GM21528 (cell line): Measurements from ENCODE around the gene RARG.
"Not testable (repeated sequence)": the region's sequence is repeated elsewhere in the genome, so short reads cannot be mapped to it uniquely, and the experiment has no call there.

Experiments used
- ATAC-seq: cut with Tn5 transposase; IDR thresholded peaks from one replicate; pipeline ENCODE4 v1.9.1; 2021; ENCODE audit warnings: mild to moderate bottlenecking, moderate library complexity; ENCODE audit not compliant: unreplicated experiment, low FRiP score

RARG gene

DNA sequence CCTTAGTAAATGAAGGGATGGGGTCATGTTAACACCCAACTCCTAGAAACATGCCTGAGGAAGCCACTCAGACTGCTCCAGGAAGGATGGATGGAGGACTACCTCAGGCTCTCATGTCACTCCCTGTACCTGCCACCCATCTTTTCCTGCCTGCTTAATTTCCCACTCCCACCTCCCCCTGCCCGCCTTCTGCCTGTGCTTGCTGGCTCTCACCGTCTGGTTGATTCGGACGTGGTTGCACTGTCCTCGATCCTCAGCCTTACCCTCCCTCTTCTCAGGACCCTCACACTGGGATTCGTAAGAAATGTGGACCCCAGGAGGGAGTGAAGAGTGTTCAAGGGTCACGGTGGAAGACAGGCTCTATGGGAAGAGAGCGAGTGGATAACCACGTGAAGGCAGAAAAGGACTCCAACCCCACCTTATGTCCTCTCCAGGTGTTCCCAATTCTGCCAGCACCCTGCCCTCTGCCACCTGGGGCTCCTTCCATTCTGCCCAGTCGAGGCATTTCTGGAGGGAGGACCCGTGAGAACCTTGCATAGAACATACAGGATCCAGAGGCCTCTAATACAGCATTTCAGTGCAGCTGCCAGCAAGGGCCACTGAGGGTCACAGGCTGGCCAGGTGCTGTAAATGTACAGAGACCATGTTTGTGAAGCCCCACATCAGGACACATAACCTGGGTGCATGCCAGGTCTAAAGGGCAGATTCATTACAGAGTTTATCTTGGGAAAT, 37.9 kb downstream of the RARG start:
- no peak for ATAC-seq

DNA sequence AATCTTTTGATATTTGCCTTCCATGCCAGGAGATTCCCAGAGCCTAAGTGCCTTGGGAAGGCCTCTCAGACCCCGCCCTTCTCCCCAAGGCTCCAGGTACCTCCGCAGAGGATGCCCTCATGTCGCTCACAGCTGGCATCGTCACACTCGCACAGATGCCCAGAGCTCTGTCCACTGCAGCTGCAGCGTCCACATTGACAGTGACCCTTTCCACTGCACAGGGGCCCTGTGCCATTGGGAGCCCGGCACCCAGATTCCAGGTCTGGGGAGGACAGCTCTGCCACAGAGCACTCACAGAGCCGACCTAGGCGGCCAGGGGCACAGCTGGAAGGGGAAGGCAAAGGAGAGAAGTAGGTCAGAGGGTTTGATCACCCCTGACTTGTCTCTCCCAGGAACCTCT, 39.0 kb downstream of the RARG start:
- ATAC-seq = no peak

DNA sequence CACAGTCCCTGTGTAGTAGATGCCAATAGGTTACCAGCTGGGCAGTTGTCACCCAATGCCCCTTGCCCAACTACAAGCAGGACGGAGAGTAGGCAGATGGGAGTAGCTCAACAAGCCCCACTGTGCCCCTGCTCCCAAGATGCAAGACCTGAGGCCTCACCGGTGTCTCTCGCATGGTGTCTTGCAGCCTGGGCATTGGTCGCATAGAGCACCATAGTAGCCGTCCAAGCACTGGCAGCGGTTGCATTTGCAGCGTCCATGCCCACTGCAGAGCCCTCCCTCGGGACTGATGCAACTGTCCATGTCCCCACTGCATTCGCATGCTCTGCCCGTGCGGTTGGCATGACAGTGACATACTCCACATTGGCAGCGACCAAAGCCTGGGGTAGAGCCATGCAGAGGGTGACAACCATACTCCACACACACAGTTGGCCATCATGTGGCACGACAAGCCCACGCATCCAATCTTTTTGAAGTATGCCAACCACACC, 39.4 kb downstream of the RARG start:
- no peak for ATAC-seq

DNA sequence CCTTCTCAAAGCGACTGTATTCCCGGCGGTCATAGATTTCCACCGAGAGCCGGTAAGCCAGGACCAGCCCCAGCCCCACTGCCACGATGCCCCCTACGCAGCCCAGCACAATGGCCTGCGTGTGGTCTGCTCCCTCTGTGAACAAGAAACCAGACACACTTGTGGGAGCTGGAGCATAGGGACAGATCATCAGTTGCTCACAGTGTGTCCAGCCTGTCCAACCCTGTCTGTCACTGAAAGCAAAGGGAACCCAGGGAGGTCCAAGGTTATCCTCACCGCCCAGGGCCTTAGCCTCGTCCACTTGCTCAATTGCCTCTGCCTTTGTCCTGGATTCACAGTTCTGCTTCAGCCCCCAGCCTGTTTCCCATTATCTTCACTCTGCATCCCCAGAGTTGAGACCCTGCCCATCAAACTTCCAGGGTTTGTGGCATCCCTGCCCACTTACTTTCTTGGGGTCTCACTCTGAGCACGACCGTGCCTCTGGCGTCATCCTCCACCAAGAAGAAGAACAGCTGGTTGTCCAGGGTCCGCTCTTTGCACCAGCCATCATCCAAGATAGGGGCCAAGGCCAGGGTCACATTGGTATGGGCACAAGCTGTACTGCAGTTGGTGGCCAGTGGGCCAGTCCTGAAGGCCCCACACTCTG, 40.0 kb downstream of the RARG start:
- no peak for ATAC-seq

DNA sequence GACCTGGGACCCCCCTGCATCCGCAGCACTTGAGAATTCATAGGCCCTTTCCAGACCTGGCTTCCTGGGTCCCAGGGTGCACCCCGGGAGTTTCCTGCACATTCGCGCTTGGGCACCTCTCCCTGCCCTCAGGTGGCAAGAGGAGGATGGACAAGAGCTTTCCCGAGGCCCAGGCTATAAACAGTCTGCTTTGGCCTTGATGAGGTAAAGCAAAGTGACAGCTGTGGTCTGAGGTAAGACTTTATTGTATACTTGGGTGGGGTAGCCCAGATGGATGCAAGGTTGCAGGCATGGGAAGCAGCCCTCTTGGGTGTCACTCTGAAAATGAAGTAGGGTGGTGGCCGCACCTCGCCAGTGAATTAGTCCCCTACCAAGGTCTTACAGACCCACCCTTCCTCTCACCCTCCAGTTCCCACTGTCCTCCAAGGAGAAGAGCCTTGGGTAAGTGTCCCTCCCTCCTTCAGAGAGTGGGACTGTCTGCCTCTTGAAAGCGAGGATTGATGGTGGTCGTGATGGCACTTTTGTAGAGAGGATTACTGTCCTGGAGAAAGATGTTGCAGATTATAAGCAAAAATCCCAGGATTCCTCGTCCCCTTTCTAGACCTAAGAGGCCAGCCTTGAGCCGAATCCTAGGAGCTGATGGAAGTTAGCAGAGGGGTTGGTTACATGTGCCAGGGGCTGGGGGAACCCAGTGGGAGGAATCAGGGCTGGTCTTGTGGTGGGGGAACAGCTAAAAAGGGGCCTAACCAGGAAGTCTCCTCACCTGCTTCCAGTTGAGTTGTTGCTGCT, 40.7 kb downstream of the RARG start:
- no peak for ATAC-seq

DNA sequence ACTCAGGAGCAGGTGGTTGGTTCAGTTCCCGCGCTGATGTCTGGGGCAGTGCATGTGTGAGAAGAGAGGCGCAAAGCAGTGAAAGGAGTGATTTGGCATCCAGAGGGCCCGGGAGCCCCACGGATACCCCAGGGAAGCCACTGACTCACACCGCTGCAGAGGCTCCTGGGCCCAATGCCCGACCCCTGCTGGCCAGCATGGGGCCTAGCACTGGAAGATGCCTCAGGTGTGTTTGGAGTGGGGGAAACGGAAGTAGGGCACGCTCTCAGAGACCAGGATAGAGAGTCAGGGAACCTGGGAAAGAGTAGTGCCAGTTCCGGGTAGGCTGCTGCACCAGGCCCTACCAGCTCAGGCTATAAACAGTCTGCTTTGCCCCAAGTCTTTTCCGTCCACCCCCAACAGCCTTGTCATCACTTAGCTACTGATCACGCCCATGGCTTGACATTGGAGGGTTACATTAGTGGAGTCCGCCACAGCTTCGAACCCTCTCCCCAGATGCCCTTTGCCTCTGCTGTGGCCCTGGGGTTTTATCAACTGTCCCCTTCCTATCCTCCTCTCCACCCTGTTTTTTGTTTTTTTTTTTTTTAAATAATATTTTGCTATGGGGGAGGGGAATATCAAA, 41.8 kb downstream of the RARG start:
- no peak for ATAC-seq

DNA sequence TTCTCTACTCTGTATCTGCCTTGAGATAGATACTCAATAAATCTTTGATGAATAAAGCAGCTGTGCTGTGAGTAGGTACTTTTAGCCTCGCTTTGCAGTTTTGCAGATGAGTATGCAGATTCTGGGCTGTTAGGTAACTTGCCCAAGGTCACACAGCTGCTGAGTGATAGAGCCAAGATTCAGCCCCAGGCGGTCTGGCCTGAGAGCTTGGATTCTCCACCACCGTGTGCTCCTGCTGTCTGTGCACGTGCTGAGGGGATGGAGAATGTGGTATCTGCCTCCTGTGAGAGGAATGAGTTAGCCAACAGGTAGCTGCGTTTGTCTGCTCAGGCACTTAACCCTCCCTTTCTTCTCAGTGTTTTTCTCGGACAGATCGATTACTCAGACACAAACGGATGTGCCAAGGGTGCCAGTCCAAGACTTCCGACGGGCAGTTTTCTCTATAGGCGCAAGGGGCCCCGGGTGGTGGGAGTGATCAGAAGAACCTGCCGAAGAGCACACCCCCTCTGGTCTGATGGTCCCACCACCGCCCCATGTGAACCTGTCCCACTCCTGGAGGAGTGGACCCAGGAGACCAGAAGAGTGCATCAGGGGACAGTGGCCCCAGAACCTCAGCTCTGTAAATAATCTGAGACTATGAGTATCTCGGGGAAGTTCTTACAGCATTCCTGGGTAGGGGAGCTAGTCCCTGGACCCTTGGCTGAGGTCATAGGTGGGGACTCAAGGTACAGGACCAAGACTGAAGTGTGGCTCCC, 44.7 kb downstream of the RARG start:
- no peak for ATAC-seq

DNA sequence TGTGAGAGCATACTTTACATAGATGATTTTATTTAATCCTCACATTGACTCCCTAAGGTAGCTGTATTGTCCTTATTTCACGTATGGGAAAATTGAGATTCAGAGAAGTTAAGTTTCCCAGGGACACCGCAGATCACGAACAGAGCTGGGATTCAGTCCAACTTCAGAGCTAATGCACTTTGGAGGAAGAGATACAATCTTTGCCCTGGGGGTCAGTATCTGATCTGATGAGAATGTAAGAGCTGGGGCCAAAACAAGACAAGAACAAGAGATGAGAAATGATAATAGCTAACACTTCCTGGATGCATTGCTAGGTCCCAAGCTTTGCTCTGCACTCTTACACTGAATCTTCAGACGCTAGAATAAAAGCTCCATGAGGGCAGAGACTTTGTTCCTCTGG, 45.3 kb downstream of the RARG start:
- ATAC-seq = no peak

DNA sequence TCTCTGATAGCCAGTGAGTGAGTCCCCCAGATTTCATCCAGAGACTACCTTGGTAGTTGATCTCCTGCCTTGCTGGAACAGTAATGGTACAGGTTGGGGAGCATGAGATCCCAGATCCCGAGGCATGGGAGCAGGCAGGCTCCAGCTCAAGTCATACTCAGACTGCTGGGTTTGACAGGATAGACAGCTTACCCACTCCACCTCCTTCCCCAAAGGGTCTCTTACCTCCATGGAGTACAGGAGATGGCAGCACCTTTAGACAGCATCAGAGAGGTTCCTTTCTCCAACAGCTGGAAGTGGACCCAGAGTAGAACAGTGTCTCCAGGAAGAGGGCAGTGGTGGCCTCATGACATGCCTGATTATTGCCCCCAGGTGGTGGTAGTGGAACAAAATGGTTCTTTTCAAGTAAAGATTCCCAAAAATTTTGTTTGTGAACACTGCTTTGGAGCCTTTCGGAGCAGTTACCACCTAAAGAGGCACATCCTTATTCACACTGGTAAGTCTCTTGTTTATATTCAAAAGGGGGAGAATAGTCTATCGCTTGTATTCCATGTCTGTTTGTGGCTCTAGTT, 46.3 kb downstream of the RARG start:
- ATAC-seq = no peak

DNA sequence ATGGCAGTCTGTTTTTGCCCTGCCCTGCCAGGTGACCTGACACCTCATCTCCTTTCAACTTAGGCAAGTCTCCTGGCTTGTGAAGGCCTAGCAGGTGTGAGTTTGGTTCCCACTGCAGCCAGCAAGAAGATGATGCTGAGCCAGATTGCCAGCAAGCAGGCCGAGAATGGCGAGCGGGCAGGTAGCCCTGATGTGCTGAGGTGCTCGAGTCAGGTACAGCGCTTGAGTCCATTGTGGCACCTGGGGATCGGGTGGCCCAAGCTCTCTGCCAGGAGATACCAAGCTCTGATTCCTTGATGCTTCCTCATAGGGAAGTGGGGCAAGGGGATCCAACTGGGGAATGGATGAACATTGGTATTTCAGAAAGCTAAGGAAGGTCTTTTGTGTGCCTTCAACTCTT, 47.2 kb downstream of the RARG start:
- ATAC-seq = no peak

DNA sequence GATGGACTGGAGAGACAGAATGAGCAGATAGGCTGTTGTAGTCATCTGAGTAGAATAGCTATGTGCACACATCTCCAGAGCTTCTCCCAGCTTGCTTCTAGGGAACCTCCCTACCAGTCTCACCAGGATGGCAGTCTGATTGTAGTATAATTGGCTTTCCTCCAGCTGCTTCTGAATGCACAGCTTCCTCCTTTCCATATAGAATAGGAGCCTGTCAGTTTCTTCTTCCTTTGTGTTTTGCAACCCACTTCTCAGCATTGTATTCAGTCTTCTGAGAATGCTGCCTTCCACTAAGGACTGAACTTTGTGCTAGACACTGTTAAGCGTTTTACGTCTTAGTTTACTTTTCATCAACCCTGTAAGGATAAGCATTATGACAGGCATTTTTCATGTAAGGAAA, 49.1 kb downstream of the RARG start:
- ATAC-seq = no peak

DNA sequence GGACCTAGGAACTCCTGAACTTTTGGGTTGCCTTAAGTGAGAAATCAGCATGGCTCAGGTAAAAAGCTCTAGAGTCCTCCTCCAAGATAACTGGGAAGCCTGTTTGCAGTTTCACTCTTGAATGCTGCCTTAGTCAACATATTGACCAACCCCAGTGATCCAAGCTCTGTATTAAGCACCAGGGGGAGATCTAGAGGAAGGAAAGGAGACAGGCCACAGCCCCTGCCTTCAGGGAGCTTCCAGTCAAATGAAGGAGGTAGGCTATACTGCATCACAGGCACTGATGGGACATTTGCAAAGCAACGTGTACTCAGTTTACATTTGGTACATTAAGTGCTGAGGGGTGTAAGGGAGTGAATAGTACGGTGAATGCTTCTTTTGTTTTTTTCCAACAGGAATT, 50.1 kb downstream of the RARG start:
- ATAC-seq = no peak

DNA sequence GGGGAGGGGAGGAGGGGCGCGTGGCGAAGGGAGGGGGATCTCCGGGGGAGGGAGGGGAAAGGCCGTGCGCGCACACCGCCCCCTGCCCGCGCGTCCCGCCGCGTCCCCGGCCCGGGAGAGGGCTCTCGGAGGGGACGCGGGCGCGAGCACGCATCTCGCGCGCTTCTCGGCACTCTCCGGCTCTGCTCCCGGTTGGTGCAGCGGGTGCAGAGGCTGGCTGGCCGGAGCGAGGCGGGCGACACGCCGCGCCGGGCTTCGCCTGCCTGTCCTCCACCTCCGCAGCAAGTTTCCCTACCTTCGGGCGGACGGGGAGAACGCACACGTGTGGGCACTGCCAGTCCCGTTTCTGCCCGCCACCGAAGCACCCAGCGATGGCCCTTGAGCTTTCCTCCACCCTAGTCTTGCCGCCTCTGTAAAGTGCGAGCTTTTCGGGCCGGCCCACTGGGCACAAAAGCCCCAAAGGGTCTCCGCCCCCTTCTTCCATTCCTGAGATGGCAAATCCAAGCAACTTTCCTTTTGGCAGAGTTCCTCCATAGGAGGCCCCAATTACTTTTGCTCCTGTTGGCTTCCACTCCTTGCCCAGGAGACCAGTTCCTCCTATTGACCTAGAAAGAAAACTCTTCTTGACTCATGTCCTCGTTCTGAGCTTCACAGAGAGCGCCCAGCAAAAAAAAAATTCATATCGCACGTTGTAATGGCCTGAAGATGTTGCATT, 50.9 kb downstream of the RARG start:
- ATAC-seq = peak; percentile 59

DNA sequence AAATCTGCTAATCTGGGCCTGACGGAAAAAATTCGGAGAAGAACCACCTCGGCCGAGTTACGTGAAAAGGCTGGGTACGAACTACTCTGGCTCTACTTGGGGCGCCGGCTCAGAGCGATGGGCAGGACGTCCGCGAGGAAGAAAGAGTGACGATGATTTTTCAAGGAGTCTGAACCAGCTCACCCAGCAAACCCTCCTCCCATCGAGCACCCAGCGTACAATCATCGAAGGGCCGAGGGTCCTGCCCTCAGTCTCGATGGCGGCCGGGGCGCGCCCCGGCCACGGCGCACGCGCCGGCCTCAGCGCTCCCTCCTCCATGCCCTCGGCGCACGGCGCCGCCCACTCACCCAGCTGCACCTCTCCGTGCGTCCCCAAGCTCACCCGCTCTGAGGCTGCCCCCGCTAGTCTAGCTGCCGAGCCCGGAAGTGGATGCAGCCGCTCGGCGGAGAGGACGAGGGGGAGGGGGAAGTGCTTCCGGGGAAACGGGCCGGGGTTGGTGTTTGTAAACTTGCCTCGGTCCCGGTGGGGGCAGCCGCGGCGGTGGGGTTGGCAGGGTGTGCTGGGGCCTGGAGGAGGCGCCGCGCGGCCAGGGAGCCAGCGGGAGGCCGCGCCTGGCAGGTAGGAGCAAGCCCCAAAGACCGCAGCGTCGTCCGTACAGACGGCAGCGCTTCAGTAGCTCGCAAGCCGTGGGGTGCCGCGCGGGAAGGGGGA, 51.6 kb downstream of the RARG start, which contains the start of the genes CSAD and ZNF740:
Gene CSAD (minus strand): TSS at position 706 of the 711 bp plus-strand sequence. CDS start 7,455 bp downstream, outside the sequence.
Gene ZNF740 (plus strand): TSS at position 503 of the 711 bp plus-strand sequence. CDS start 1,262 bp downstream, outside the sequence.
- ATAC-seq = peak; percentile 94

DNA sequence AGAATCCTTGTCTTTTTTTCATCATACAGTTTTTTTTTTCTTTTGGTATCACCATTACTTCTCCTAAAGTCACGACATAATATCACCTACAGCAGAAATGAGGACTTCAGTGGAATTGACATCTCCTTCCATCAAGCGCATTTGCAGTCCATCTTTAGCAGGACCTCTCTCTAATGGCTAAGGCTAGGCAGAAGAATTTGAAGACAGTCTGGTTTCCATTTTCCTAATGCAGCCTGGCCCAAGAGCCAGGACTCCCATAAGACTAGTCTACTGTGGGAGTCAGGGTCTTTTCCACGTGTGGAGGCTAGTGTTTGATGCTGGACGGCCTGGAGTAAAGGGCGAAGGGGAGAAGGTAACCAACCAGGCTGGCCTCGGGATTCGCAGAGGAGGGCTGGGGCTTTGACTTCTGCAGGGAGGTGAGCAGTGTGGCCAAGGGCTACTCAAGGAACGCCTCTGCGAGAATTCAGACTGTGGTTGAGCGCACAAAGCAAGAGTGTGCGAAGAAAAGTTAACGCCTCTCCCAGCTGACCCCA, 52.3 kb downstream of the RARG start:
- peak; percentile 19 for ATAC-seq

DNA sequence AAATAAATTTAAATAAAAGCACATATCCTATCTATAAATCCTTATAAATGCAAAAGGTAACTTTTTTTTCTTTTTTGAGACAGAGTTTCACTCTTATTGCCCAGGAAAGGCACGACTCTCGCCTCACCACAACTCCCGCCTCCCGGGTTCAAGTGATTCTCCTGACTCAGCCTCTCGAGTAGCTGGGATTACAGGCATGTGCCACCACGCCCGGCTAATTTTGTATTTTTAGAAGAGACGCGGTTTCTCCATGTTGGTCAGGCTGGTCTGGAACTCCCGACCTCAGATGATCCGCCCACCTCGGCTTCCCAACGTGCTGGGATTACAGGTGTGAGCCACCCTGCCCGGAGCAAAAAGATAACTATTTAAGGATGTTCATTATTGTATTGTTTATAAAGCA, 53.2 kb downstream of the RARG start:
- ATAC-seq = not testable (repeated sequence)

DNA sequence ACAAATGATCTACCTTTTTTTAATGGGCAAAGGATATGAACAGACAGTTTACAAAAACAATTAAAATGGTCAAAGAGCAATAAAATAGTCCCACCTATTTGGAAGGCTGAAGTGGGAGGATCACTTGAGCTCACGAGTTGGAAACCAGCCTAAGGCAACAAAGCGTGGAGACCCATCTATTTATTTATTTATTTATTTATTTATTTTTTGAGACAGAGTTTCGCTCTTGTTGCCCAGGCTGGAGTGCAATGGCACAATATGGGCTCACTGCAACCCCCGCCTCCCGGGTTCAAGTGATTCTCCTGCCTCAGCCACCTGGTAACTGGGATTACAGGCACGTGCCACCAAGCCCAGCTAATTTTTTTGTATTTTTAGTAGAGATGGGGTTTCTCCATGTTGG, 54.6 kb downstream of the RARG start:
- ATAC-seq = not testable (repeated sequence)

DNA sequence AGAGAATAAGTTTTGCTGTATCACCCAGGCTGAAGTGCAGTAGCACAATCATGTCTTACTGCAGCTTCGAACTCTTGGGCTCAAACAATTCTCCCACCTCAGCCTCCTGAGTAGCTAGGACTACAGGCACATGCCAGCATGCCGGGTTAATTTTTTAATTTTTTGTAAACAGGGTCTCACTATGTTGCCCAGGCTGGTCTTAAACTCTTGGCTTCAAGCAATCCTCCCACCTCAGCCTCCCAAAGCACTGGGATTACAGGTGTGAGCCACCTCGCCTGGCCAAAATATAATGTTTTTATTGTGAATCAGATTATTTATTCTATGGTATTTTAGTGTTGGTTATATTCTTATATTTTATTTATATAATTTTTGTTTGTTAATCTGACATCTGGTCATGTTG, 55.3 kb downstream of the RARG start:
- no peak for ATAC-seq
